DMS114 treated with DMSO at 0.1 percent for 48 hours (cell line): ENCODE measurements around the gene PYHIN1.

ENCODE experiments used
- DNase-seq: peaks from one replicate; lab custom pipeline; 2025; ENCODE audit not compliant: unreplicated experiment; lab: John Stamatoyannopoulos, UW

PYHIN1 gene

DNA sequence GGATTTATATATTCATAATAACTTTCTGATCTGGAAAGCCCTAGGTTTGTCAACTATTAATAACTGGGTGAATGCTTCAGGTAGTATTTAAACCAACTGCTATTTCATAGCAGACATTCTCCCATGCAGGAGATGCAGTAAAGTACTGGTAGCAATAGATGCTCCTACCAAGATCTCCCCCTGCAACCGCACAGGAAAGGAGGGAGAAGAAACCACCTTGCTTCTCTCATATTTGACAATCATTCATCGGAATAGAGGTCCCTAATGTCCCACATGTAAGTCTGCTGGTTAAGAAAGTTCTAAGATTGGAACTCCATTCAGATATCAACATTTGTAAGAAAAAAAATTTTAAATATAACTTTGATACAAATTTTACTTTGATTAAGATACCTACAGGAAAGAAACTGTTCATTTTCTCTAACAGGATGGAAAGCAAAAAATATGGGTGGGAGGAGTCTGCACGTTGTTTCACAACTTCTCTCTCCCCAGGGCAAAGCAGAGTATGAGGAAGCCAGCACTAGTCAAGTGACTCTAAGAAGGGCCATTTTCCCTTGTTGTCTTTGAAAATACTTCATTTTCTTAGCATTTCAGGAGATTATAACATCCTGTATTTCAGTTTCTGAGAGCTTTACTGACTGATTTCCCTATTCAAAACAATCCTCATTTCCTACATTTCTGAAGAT, at the start of gene PYHIN1:
PYHIN1 (plus strand) TSS at position 498 of the 683 bp plus-strand sequence. CDS start 5,359 bp downstream, outside the sequence.
- no peak for DNase-seq

DNA sequence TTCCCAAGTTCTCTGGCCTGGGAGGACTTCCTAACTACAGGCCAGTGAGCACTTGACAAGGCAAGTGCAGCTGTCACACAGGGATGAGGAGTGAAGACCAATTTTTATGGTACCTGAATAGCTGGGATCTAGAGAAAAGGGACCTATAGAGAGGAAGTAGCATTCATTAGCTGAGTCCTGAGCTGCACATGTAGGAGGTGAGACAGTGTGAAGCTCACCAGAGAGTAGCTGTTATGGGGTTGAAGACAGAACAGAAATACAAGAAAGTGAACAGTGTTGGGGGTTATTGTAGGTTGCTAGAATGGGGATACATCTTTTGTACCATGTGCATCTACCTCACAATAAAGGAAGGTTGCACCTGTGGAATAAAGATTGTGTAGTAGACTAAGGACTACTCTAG, 37.7 kb upstream of the PYHIN1 start:
- DNase-seq, result no peak

DNA sequence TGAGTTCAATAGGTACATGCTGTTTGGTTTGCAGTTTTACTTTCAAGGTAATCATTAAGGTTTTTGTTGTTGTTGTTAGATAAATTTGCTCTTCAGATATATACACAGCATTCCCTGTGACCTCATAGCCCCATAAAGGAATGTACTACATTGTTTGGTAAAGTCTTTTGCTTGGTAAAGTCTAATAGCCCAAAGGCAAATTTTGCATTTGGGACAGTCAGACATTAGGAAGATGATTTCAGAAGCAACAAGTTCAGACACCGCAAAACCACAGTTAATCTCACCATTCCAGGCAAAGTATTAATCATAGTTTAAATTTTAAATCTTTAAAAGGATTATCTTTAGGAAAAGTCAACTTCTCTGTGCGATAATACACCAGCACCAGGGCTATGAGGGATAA, 32.6 kb upstream of the PYHIN1 start:
- no peak for DNase-seq

DNA sequence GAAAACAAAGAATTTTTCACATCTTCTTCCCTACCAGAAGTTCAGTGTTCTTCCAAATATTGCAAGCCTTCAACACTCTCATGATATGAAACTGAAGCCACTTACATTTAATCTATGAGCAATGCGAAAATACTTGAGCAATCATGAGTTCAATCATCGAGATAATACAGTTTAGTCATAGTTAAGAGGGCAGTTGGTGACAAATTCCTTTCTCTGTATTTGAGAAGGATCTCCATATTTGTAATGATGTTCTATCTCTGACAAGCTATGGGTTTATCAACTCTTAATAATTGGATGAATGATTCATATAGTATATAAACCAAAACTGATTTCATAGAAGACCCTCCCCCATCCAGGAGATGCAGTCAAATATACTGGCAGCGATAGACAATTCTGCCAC, 29.7 kb upstream of the PYHIN1 start:
- DNase-seq, result no peak

DNA sequence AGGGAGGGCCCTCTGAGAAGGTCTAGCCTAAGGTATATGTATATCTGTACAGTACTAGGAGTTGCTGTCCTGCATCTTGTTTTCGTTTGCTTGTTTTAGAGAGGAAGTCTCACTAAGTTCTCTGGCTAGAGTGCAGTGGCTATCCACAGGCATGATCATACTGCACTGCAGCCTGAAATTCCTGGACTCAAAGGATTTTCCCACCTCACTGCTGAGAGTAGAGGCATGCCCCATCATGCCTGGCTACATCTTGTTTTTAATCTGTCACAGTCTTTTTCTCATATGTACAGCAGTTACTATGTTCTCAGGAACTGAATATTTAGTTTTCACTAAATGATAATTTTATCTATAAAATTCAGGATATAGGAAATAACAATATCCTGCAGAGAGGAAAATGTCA, 15.3 kb upstream of the PYHIN1 start:
- no peak for DNase-seq

DNA sequence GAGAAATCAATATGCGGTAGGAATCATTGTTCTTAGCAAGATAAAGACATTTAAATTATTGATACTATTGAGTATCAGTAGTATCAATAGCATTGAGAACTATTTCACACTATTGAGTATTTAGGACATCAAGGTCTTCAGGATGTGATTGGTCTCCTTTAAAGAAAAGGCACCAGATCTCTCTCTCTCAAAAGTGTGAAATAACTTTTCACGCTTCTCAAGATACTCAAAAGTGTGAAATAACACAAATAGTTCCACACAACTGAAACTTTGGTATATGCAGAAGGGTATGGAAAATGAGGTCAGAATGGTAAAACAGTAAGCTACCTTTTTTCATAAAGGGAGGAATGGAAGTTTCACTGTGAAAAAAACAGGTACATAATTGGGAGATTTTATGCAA, 6.7 kb upstream of the PYHIN1 start:
- DNase-seq, result no peak

DNA sequence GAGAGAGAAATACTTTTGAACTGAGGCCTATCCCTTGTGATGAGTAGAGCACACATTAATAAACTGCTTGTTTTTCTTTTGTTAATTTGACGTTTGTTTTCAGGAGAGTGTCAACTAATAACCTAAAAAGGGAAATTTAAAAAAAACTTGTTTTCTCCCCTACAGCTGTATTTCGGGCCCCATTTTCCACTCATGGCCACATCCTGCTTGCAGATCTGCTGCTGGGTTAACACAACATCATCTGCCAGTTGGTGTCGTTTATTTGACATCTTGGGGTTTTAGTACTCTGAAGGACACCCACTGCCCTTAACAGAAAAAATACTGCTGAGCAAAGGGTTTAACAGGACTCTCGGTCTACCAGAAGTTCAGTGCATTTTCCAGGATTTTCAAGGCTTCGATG, 848 bp upstream of the PYHIN1 start:
- no peak for DNase-seq

DNA sequence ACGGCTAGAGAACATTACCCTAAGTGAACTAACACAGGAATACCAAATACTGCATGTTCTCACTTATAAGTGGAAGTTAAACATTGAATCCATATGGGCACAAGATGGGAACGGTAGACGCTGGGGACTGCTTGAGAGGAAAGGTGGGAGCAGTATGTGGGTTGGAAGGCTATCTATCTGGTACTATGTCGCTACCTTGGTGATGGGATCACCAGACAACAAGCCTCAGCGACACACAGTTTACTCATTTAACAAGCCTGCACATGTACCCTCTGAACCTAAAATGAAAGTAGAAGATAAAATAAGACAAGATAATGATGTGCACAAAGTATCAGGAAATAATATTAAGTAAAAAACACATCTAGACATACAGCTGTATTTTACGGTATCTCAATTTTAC, 819 bp downstream of the PYHIN1 start:
- DNase-seq, result no peak

DNA sequence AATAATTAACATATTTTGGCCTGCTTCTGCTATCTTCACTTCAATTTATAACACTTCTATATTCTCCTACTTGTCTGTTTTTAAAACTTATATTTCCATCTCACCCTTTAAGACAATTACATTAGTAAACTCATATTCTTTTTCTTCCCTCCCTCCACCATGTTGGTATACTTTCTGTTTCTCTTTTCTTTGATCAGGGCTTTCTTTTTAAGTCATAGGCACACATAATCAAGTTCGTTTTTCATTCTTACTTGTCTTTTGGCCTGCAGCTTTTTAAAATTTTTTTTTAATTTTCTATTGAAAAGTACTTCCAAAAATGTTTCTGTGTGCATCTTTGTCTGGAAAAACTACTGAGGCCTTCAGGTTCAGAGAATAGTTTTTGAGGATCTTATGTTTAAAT, 2.3 kb downstream of the PYHIN1 start:
- no peak for DNase-seq

DNA sequence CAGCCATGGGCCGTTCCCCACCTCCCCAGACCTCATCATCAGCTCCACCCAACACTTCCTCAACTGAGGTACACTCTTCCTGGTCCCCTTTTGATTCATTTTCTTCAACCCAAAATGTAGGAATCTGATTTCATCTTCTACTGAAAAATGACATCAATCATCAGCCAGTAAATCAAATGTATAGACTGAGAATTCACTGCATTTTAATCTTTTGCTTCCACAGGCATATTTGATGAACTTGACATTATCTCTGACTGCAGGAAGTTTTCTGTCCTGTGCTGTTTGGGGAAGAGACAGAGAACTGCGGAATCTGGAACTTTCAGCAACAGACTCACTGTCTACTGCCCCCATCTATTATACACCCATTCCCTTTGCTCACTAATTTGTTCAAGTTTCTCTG, 7.8 kb downstream of the PYHIN1 start:
- DNase-seq, result no peak

DNA sequence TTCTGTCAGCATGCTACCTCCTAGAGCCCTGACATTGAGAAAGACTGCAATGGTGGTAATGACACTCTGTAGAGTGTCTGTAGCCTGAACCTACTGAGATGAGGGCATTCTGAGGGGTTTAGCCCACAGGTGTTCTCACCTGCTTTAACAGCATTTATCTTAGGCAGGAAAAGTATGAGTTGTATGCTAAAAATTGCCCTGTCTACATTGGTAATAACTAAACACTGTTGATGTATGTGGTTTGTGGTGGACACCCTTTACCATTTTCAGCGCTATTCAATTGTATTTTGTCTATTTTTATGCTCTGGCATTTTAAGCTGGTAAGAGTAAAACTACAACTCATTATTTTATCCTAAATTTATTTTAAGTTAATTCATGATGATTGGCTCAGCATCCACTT, 10.0 kb downstream of the PYHIN1 start:
- DNase-seq, result no peak

DNA sequence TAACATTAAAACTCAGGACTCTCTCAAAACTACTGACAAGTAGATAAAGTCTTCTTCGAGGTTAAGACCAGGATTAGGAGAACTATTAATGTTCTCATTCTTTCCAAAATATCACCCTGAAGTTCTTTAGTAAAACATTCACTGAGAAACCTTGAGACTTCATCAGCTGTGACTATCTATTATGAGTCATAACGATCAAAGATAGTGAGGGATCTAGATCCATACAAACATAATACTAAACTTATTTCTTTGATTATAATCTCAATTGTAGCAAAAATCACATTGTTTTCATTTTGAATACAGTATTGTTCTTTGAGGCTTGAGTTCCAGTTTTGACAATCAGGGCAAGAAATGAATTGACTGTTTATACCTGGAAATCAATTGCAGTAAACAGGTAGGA, 11.1 kb downstream of the PYHIN1 start:
- DNase-seq, result no peak

DNA sequence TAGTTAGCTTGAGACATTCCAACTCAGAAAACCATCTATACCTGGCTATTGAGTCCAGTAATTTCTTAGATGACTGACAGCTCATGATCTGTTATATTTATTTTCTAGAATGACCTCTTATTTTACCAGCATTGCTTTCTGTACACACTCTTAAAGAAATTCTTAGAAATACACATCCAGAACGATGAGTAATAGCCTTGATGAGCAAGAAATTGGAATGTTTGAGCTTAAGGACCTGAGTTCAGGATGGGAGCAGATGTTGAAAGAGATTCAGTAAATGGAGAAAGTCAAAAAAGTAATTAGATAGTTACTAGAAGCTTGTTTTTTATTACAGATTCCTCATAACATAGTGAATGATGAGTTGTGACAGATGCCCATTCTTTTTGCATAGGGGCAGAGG, 11.7 kb downstream of the PYHIN1 start:
- DNase-seq, result no peak

DNA sequence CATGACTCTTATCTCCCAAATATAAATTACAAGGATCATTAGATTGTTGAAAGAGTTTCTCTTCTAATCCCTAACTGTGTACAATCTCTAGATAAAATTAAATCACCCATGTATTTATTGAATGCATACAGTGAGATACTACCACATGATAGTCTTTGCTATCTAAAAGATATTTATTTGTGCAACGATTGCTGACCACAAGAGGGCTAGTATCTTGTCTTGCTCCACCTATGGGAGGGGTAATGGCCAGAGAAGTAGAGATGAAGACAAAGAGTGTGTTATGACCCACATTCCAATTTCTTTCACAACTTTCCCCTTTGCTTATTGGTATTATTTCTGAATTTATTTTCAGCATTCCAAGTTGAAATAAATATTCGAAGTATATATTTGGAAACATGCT, 13.7 kb downstream of the PYHIN1 start:
- no peak for DNase-seq

DNA sequence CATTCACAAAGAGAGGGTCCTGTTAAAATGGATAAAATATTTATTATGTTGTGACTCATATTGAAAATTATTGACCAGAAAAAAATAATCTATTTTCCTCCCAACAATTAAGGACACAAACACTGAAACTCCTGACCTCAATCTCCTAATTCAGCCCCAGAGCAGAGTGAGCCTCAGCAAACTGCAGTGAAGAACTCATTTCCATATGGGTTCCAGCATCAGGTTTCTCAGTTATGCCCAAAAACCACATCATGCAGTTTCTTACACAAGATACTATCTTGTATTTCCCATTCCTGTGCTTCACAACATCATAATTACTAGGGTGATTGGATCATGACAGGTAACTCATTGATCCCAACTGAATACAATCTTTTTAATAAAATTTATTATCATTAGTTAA, 15.4 kb downstream of the PYHIN1 start:
- no peak for DNase-seq

DNA sequence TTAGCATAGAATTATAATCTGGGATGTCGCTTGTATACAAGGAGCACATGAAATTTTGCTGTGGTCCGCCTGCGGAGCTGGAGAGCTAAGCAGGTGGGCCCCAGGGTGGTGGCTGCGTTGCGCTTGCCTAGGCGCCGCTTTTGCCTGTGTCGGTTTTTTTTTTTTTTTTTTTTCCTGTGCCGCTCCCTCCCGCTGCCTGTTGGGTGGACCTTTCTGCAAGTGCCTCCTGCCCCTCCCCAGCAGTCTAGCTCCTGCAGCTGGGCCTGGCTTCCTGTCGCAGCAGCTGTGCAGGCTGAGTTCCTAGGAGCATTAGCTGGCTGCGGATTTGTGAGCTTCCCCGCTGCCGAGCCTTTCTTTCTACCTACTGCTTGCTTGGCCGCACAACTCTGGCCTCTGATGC, 20.6 kb downstream of the PYHIN1 start:
- no peak for DNase-seq

DNA sequence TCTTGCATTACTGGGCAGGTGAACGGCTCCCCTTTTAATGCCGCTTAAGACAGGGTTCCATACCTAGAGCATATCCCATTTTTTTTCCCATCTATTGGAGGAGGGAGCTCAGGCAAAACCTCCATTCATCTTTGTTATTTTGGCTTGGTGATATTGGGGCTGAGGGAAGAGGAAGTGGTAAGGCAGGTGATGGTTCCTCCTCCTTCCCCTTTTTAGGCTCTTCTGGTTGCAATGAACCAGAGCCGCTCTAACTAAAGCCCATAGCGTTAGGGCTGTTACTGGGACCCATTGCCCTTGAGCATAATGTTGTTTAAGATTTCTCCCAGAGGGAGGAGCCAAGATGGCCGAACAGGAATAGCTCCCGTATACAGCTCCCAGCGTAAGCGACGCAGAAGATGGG, 21.1 kb downstream of the PYHIN1 start:
- no peak for DNase-seq

DNA sequence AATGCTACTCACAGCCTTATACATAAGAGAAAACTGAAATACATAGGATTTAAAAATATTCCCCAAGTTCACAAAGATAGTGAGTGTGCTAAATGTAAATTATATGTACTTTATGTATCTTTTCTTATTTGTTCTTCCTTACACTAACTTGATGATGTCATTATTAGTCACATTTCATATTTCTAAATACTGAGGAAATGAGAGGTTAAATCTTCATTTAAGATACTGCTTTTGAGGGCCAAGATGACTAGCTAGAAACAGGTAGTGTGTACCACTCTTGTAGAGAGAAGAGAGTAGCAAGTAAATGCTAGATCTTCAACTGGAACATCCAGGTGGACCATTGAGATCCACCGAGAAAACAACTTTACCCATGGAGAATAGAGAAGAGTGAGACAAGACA, 29.8 kb downstream of the PYHIN1 start:
- no peak for DNase-seq

DNA sequence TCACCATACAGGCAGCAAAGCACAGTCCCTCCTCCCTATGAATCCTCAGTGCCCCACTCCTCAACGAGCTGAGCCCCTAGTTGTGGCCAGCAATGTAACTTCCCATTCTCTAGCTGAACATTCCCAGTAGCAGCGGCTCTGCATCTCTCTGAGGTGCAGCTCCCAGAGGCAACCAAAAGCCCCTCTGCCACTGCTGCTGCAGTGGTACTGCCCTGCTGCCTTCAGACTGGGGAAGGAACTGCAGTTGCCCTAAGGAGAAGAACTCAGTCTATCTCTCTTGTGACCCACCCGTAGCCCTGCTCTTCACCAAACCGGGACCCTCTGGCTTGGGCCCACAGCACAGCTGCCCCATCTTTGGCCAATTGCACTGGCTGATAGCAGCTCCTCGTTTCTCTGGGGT, 31.6 kb downstream of the PYHIN1 start:
- no peak for DNase-seq

DNA sequence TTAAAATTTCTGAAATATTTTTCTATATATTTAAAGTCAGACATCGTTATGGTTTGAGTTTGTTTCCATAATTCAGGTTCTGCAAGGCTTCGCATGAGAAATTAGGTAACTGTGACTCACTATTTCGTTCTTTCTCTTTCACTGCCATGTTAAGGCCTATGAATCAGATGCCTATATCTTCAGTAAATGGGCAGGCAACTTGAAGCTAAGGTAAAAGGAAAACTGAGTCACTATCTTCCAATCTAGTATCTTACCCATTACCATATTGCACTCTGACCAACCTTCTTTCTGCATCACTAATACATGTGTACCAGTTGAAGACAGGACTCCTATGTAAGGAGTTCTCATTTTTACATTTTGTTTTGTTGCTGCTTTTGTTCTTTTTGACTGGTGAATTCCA, 37.8 kb downstream of the PYHIN1 start:
- no peak for DNase-seq

DNA sequence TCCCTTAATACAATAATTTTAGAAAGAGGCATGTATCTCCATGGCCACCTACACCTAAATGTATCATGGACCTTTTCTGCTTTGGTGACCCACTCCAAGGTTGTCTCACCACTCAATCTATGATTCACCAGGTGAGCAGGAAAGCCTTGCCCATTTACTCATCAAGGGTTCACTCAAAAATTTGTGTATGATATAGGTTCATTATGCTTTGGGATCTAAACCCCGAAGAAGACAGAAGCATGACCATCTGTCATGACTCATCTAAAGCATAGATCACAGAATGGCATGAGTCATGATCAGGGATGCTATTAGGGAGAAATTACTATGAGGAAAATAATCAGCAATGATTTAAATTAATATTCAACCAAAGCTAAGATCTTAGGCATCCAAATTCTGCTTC, 38.5 kb downstream of the PYHIN1 start:
- DNase-seq, result no peak

DNA sequence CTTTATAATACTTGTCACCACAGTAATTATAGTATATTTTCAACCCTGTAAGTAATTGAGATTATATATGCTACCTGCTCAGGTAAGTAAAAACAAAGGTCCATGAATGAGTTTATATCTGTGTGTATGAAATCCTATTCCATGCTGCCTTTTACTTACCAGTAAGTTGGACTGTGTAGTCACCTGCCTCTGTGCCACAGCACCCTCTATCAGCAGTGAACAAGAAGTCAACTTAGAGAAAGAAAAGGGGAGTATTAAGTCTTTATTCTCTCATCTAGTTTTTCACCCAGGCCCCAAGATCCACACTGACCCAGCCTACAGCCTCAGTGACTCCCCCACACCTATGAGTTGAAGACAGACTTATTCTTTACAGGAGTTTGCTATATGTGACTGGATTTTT, 41.5 kb downstream of the PYHIN1 start:
- no peak for DNase-seq

DNA sequence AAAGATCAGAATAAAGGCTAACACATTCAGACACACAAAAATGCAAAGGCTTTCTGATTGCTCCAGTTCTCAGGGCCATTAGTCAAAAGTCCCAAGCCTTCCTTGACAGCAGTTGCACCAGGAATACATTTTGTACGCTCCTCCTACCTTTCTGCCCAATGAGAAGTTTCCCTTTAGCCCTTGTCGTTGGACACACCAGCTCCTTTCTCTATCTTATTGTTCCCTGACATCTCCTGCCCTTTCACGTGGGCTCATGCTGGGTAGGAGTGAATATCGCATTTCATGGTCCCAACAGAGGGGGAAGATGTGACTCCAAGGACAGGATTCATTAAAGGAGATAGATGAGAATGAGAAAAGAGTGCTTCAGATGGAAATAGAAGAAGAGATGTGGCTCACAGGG, 44.9 kb downstream of the PYHIN1 start:
- DNase-seq, result no peak

DNA sequence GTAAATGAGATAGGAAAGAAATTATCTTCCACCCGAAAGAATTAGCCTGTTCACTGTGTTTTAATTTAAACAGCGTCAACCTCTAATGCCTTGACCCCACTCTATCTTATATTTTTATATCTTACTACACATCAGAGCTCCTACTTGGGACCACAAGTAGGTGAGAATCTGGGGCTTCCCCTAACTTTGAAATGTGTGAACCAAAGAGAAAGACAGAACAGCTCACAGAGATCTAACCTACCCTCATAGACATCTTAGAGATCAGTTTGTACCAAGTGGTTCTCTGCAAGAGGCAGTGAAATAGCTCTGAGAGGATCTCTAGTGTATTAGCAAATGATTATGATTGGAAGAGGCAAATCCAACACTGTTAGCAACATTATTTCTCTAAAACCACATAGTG, 47.4 kb downstream of the PYHIN1 start:
- no peak for DNase-seq
